Endothelial cell of coronary artery (primary cell): ENCODE results near the gene PPP1R10. TPM values are rescaled to one million over a fixed set of nuclear protein-coding genes. Genes with fewer than 3 reads are reported as not detected.

ENCODE experiments used
- total RNA-seq: library from RNA; depleted of rRNA; stranded (reverse); fragments of >200 nt; gene quantifications from 2 replicates; pipeline ENCODE4 v1.2.3, GENCODE V29; 2014

PPP1R10 gene
- total RNA-seq = 9.6 and 14.0 TPM in 2 replicates

DNA sequence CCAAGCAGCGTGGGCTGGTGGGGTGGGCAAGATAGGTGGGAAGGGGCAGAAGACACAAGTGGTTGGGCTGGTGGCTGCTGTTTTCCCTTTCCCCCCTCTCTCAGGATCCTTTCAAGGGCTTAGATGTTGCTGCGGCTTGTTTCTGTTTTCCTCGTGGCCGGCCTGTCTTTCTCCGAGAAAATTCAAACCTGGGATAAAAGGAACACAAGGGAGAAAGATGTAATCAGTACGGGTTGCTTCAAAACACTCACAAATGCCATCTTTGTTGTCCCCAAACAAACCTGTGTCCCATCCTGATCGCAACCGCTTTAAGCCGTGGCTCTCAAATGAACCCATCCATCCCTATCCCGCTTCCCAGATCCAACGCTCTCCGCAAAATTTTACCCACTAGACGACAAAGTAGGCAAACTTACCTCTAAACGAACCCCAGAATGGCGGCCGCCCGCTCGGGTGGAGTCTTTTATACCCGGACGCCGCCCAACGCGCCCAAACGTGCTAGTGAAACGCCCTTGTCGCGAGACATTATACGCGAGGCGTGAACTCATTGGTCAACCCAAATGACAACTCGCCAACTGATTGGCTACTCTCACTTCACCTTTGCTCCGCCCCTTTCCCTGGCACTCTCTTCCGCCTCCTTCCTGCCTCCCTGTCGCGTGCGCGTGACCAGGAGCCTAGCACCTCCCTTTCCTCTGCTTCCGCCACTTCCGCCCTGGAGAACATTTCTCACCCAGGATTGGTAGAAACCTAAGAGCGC lies at the start of gene PPP1R10:
Gene PPP1R10 (minus strand): TSS at position 433 of the 754 bp plus-strand sequence. CDS start 7,299 bp downstream, outside the sequence.

DNA sequence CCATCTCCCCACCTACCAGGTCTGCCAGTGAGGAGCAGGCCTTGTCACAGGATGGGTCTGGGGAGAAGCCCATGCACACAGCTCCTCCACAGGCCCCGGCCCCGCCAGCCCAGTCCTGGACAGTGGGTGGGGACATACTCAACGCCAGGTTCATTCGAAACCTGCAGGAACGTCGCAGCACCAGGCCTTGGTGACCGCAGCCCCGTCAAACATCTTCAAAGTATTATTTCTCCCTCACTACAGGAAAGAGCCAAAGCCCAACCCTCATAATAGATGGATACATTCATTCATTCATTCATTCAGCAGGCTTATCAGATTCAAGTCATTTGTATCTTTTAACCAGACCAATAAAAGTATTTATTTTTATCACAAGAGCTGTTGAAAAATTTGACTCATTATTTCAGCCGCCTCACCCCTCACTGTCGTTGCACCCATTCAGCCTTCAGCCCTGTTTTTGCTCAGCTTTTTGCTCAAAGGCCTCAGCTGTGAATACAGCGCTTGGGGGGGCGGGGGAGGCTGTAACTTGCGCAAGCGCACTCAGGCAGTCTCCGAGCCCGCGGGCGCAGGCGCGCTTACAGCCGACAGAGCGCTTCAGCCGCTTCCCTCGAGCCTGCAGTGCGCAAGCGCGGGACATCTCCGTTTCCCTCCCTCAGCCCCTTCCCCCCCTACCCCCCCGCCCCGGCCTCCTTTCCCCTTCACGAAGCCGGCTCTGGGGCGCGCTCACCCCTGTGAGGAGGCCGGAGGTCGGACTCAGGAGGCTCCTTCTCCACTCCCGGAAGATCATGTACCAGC lies 29.6 kb upstream of the PPP1R10 start, which contains the start of gene C6orf136:
Gene C6orf136 (plus strand): TSS at position 684 of the 792 bp plus-strand sequence. CDS start 99 bp downstream, at position 783.

DNA sequence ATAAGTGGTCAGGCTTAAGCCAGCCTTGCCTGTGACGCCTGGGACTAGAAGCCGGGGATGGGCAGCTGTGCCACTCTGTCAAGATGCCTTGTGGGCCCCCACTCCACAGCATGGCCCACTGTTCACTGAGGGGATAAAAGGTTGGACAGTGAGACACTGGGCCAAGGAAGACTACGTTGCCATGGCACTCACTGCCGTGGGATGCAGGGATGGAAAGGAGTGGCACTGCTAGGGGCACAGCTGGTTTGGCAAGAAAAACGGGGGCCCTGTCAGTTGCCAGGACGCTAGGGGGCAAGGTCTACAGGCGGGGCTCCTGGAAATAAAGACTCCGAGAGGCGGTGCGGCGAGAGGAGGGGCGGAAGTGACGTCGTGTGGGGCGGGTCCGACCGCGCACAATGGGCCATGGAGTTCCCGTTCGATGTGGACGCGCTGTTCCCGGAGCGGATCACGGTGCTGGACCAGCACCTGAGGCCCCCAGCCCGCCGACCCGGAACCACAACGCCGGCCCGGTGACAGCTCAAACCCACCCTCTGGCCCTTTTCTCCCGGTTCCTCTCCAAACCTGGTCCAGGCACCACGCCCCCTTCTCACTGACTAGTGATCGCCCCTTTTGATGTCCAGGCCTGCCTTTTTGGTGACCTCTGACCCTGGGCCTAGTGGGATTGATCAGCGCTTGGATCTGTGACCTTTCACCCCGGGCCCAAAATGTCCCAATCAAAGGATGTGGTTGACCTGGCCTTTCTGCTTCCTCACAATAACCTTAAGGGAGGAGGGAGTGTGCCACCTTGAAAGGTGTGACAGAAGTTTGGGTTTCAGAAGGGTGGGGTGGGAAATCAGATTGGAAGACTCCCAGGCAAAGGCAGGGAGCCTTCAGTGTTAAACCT lies 9.7 kb upstream of the PPP1R10 start, which contains the start of gene ATAT1:
Gene ATAT1 (plus strand): TSS at position 391 of the 883 bp plus-strand sequence.

DNA sequence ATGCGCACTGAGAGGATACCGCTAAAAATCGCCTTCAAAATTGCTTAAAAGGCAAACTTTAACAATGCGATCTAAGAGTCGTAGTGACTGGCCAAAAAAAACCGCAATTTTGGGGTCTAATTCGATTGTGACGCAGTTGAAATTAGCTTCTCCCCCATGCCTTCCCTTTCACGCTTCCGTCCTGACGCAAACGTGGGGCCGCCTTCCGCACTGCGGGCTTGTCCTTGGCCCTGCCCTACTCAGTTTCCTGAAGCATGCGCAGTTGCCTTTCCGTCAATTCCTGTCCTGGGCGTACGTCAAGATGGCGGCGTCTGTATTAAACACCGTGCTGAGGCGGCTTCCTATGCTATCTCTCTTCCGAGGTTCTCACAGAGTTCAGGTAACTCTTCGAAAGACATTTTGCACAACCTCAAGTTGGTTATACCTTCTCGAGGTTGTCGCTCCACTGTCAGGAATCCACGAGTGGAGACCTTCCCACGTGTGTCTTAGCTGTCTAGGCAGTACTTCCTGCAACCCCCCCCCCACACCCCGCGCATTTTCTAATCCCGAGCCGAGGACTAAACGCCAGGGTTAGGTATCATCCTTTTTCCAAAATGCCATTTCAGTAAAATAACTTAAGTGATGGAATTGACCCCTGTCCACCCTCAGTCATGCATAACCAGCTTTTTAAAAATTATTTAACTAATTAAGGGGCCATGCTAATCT lies 674 bp upstream of the PPP1R10 start, which contains the start of gene MRPS18B:
Gene MRPS18B (plus strand): TSS at position 276 of the 705 bp plus-strand sequence. CDS start 26 bp downstream, at position 302.

DNA sequence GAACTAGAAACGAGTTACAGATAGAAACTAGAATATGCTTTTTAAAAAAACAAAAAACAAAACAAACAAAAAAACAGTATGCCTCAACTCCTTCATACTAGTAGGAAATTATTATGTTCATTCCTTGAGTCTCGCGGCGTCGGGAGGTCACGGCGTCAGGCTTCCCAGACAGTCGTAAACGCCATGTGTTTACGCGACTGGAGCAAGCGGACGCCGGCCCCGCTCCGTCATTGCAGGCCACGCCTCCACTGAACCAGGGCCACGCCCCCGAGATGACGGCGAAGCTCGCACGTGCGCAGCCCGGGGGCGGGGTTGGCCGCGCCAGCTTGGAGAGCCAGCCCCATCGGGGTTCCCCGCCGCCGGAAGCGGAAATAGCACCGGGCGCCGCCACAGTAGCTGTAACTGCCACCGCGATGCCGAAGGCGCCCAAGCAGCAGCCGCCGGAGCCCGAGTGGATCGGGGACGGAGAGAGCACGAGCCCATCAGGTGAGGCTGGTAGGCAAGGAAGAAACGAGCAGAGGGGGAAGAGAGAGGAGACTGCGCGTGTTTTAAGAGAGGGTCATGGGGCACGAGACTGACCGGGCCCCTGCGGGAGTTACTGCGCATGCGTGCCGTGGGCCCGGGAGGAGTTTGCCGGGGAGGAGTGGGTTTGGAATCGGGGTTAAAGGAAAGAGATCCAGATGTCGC lies 45.8 kb downstream of the PPP1R10 start, which contains the start of gene ABCF1:
Gene ABCF1 (plus strand): TSS at position 368 of the 687 bp plus-strand sequence. CDS start 46 bp downstream, at position 414.

DNA sequence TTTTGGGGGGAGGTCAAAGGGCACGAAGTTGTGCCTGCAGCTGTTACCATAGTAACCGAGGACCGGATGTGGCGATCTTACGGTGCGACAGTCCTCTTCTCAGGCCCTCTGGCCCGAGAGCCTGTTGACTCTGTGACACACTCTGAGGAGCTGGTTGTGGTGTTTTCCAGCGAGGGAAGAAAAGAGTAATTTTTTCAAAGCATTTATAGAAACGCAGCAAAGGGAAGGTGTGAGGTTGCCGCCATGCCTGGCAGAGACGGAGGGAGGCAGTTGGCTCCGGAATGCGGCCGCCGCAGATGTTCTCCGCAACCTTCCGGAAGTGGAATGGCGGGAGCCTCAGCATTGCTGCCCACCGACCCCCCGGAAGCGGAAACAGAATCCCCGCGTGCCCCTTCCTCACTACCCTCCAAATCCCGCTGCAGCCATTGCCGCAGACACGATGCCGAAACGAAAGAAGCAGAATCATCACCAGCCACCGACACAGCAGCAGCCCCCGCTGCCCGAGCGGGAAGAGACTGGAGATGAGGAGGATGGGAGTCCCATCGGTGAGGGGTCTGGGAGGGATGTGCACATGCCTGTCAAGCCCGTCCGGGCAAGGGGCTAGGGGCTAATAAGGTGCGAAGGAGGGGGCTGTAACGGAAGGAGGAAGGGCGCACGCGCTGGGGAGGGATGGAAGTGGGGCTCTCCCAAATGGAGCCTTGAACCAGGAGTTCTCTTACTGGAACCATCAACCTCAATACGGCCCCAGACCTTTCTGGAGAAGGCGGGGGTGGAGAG lies 59.9 kb downstream of the PPP1R10 start, which contains the start of gene PRR3:
Gene PRR3 (plus strand): TSS at position 390 of the 777 bp plus-strand sequence. CDS start 50 bp downstream, at position 440.

DNA sequence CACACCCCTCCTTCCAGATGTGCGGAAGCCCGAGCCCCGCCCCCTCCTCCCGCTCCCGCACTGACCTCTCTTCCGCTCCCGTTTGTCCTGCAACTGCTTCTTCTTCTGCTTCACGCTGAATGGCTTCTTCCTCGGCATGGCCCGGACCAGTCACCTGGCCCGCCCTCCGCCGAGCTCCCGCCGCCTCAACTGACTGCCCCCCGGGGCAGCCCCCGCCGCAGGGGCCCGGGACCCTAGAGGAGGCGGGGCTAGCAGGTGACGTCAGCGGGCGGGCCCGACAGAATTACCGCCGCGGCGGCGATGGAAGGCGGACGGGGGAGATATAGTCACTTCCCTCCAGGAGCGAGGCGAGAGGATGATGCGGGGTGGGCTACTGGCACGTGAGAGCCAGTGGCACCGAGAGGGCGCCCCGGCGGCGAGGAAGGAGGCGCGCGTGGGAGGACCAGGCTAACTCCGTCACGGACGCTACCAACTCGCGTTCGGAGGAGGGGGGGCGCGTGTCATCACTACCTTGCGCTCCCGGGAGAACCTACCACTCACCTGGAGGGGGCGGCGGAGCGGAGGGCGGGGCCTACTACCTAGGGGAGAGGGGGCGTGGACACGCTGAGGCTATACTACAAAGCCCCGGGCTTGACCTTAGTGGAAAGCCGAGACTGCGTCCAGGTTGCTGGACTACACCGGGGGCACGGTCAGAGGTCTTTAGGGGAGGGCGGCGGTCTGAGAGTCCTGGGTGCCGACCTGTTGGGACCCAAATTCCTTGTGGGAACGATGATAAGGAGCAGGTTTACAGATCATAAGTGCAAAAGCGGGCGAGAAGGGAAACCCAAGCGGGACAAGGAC lies 60.8 kb downstream of the PPP1R10 start, which contains the start of gene GNL1:
Gene GNL1 (minus strand): TSS at position 424 of the 840 bp plus-strand sequence. CDS start 286 bp downstream, at position 138.

Other genes starting within 250 kb of the PPP1R10 start
- 353 and 390 TPM in 2 replicates for gene HLA-E, start 127.7 kb downstream of the PPP1R10 start, total RNA-seq
- gene GNL1, start 60.8 kb downstream of the PPP1R10 start, total RNA-seq = 42.6 and 48.7 TPM in 2 replicates
- gene PRR3, start 59.9 kb downstream of the PPP1R10 start, total RNA-seq = 3.6 and 3.8 TPM in 2 replicates
- 48.6 and 48.8 TPM in 2 replicates for gene ABCF1, start 45.8 kb downstream of the PPP1R10 start, total RNA-seq
- 31.5 and 31.6 TPM in 2 replicates for gene MRPS18B, start 597 bp upstream of the PPP1R10 start, total RNA-seq
- 3.0 and 3.1 TPM in 2 replicates for gene ATAT1, start 9.6 kb upstream of the PPP1R10 start, total RNA-seq
- 1.6 and 2.8 TPM in 2 replicates for gene C6orf136, start 29.9 kb upstream of the PPP1R10 start, total RNA-seq
- 36.8 and 41.7 TPM in 2 replicates for gene DHX16, start 55.8 kb upstream of the PPP1R10 start, total RNA-seq
- 55.8 and 62.1 TPM in 2 replicates for gene PPP1R18, start 69.4 kb upstream of the PPP1R10 start, total RNA-seq
- 1.4 TPM in 2 replicates for gene NRM, start 73.7 kb upstream of the PPP1R10 start, total RNA-seq
- gene MDC1, start 100.0 kb upstream of the PPP1R10 start, total RNA-seq = 6.3 and 7.2 TPM in 2 replicates
- gene TUBB, start 103.1 kb upstream of the PPP1R10 start, total RNA-seq = 474 and 495 TPM in 2 replicates
- 48.8 and 110 TPM in 2 replicates for gene FLOT1, start 125.4 kb upstream of the PPP1R10 start, total RNA-seq
- 76.0 and 82.1 TPM in 2 replicates for gene IER3, start 127.3 kb upstream of the PPP1R10 start, total RNA-seq